ENCODE results near the gene POMP. TPM values are rescaled to one million over a fixed set of nuclear protein-coding genes. Genes with fewer than 3 reads are reported as not detected.

The POMP gene
- total and polyA plus RNA-seq, 4 donors, result 32.2 to 132 (median 41.1) TPM

- Histone ChIP-seq H3K4me1 (ENCODE audit: control insufficient read depth in 4 of 4, insufficient read depth in 4 of 4, low read length in 3 of 4) (peaks cover 0 to 6% (median 4%) of the 10 kb centered on the region in 4 donors), H3K4me3 (ENCODE audit: low read depth in 1 of 3, low read length in 3 of 3) (no peak overlapping the region), H3K27me3 (ENCODE audit: control insufficient read depth in 4 of 4, insufficient read depth in 4 of 4, low read length in 3 of 4) (no peaks in the 10 kb centered on the region), H3K9me3 (ENCODE audit: control insufficient read depth in 4 of 4, low read length in 3 of 4) (no peaks in the 10 kb centered on the region), H3K9ac (ENCODE audit: low read depth in 1 of 2, low read length in 2 of 2) (no peak overlapping the region), H3K27ac (ENCODE audit: low read depth in 1 of 2, low read length in 2 of 2) (no peak overlapping the region), H3K36me3 (ENCODE audit: control insufficient read depth in 4 of 4, insufficient read depth in 3 of 4, low read depth in 1 of 4, low read length in 3 of 4) (peaks cover 10 to 35% (median 24%) of the 10 kb centered on the region in 4 donors)
- TF ChIP-seq YY1 (IDR thresholded peaks at IDR 0.05) (no peak), ATF3 (IDR thresholded peaks at IDR 0.05) (no peak), CTCF (IDR thresholded peaks at IDR 0.05; ENCODE audit: low read depth, low read length, missing input control) (no peak), NR2F2 (IDR thresholded peaks at IDR 0.05) (no peak), HNF4G (IDR thresholded peaks at IDR 0.05) (no peak)
- no peak for DNase-seq (ENCODE audit: low spot score)
- 88% methylated on average over 5 of the region's 5 CpGs for WGBS
These were observed 48.9 kb downstream of the POMP start for GRCh38 chr13:28707629-28708427.

GRCh38 chr13:28710161-28710560 lies 51.2 kb downstream of the POMP start:
- 89% methylated on average over 4 of the region's 4 CpGs for WGBS

GRCh38 chr13:28714651-28715050 lies 55.7 kb downstream of the POMP start:
- no peaks in the 10 kb centered on the region for H3K9me3 ChIP-seq (ENCODE audit: control insufficient read depth in 4 of 4, low read length in 3 of 4)
- H3K9ac ChIP-seq (ENCODE audit: low read depth in 1 of 2, low read length in 2 of 2), result no peak overlapping the region
- no peak overlapping the region for H3K4me3 ChIP-seq (ENCODE audit: low read depth in 1 of 3, low read length in 3 of 3)
- peaks cover 6 to 12% (median 8%) of the 10 kb centered on the region in 4 donors for H3K36me3 ChIP-seq (ENCODE audit: control insufficient read depth in 4 of 4, insufficient read depth in 3 of 4, low read depth in 1 of 4, low read length in 3 of 4)
- peaks cover 5 to 21% (median 16%) of the 10 kb centered on the region in 4 donors for H3K4me1 ChIP-seq (ENCODE audit: control insufficient read depth in 4 of 4, insufficient read depth in 4 of 4, low read length in 3 of 4)
- no peak overlapping the region for H3K27ac ChIP-seq (ENCODE audit: low read depth in 1 of 2, low read length in 2 of 2)
- 95% methylated on average over 1 of the region's 1 CpG for WGBS
- no peaks in the 10 kb centered on the region for H3K27me3 ChIP-seq (ENCODE audit: control insufficient read depth in 4 of 4, insufficient read depth in 4 of 4, low read length in 3 of 4)
- no peak for DNase-seq (ENCODE audit: low spot score)
- TF ChIP-seq HNF4G (IDR thresholded peaks at IDR 0.05) (no peak), NR2F2 (IDR thresholded peaks at IDR 0.05) (no peak), EGR1 (IDR thresholded peaks at IDR 0.05; ENCODE audit: low read depth in 2 of 2) (no peak), JUND (IDR thresholded peaks at IDR 0.05) (no peak), ZBTB33 (IDR thresholded peaks at IDR 0.05) (no peak), RAD21 (IDR thresholded peaks at IDR 0.05) (no peak), ATF3 (IDR thresholded peaks at IDR 0.05) (no peak), FOXA2 (IDR thresholded peaks at IDR 0.05) (no peak), REST (IDR thresholded peaks at IDR 0.05) (no peak), SP1 (IDR thresholded peaks at IDR 0.05) (no peak), GABPA (IDR thresholded peaks at IDR 0.05 in 1 of 2, conservative IDR thresholded peaks at IDR 0.05 in 1 of 2) (no peak)

More at GRCh38 chr13:28710161-28710560, 51.2 kb downstream of the POMP start:
- H3K27me3 ChIP-seq (ENCODE audit: control insufficient read depth in 4 of 4, insufficient read depth in 4 of 4, low read length in 3 of 4), result no peaks in the 10 kb centered on the region
- H3K36me3 ChIP-seq (ENCODE audit: control insufficient read depth in 4 of 4, insufficient read depth in 3 of 4, low read depth in 1 of 4, low read length in 3 of 4), result peaks cover 6 to 19% (median 17%) of the 10 kb centered on the region in 4 donors
- H3K4me3 ChIP-seq (ENCODE audit: low read depth in 1 of 3, low read length in 3 of 3), result no peak overlapping the region
- DNase-seq (ENCODE audit: low spot score), result no peak
- no peaks in the 10 kb centered on the region for H3K9me3 ChIP-seq (ENCODE audit: control insufficient read depth in 4 of 4, low read length in 3 of 4)
- peaks cover 0 to 5% (median 4%) of the 10 kb centered on the region in 4 donors for H3K4me1 ChIP-seq (ENCODE audit: control insufficient read depth in 4 of 4, insufficient read depth in 4 of 4, low read length in 3 of 4)
- TF ChIP-seq ZBTB33 (IDR thresholded peaks at IDR 0.05), result no peak
- no peak overlapping the region for H3K9ac ChIP-seq (ENCODE audit: low read depth in 1 of 2, low read length in 2 of 2)
- H3K27ac ChIP-seq (ENCODE audit: low read depth in 1 of 2, low read length in 2 of 2), result no peak overlapping the region
